ENCODE measurements around the gene PPT1.

DNA sequence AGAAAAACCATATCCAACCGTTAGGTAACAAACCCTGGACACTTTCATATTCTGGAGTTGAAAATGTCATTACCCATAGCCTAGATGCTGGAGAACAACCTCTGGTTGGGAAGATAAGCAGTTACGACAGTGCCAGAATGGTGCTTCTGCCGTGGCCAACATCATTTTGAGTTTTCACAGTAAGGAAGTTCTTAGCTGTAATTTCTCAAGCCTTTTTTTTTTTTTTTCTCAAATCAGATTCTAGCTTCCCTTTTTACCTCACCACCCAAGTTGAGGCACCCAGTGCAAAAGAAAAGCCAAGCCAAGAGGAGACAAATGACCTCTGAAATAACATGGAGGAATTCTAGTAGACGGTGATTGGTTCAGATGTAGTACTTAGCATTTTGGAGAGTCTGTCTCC, 21.8 kb downstream of the PPT1 start:
- TF ChIP-seq, protein P1, sequence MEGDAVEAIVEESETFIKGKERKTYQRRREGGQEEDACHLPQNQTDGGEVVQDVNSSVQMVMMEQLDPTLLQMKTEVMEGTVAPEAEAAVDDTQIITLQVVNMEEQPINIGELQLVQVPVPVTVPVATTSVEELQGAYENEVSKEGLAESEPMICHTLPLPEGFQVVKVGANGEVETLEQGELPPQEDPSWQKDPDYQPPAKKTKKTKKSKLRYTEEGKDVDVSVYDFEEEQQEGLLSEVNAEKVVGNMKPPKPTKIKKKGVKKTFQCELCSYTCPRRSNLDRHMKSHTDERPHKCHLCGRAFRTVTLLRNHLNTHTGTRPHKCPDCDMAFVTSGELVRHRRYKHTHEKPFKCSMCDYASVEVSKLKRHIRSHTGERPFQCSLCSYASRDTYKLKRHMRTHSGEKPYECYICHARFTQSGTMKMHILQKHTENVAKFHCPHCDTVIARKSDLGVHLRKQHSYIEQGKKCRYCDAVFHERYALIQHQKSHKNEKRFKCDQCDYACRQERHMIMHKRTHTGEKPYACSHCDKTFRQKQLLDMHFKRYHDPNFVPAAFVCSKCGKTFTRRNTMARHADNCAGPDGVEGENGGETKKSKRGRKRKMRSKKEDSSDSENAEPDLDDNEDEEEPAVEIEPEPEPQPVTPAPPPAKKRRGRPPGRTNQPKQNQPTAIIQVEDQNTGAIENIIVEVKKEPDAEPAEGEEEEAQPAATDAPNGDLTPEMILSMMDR (IDR thresholded peaks at IDR 0.05) = no peak
- TF ChIP-seq, protein P2, sequence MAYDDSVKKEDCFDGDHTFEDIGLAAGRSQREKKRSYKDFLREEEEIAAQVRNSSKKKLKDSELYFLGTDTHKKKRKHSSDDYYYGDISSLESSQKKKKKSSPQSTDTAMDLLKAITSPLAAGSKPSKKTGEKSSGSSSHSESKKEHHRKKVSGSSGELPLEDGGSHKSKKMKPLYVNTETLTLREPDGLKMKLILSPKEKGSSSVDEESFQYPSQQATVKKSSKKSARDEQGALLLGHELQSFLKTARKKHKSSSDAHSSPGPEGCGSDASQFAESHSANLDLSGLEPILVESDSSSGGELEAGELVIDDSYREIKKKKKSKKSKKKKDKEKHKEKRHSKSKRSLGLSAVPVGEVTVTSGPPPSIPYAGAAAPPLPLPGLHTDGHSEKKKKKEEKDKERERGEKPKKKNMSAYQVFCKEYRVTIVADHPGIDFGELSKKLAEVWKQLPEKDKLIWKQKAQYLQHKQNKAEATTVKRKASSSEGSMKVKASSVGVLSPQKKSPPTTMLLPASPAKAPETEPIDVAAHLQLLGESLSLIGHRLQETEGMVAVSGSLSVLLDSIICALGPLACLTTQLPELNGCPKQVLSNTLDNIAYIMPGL (CRISPR knock-in tag; IDR thresholded peaks at IDR 0.05) = no peak
- TF ChIP-seq TP53 (CRISPR knock-in tag; IDR thresholded peaks at IDR 0.05) (no peak), KAT7 (CRISPR knock-in tag; IDR thresholded peaks at IDR 0.05; ENCODE audit: borderline replicate concordance) (no peak), NR2C2 (CRISPR knock-in tag; IDR thresholded peaks at IDR 0.05) (no peak), ZNF263 (CRISPR knock-in tag; IDR thresholded peaks at IDR 0.05; ENCODE audit: low read depth) (no peak), SOX15 (CRISPR knock-in tag; IDR thresholded peaks at IDR 0.05) (no peak), ETV6 (CRISPR knock-in tag; IDR thresholded peaks at IDR 0.05) (no peak)
